Lower leg skin (tissue), 3 donors: ENCODE data around the gene CDKAL1.

Source experiments
- CTCF ChIP-seq, 3 donors: fragments of 450-650 bp; IDR thresholded peaks; one replicate each; pipeline ENCODE4 v1.5.1; 2016; ENCODE audit warnings: antibody characterized with exemption in 3 of 3, mild to moderate bottlenecking in 3 of 3, moderate library complexity in 2 of 3
- POLR2A ChIP-seq, 2 donors: fragments of 450-650 bp; IDR thresholded peaks; one replicate each; pipeline ENCODE4 v1.6.1; 2016 to 2017; ENCODE audit warnings: antibody characterized with exemption in 2 of 2, mild to moderate bottlenecking in 1 of 2, moderate library complexity in 1 of 2

GRCh38 chr6:20575704-20576451 is 41.6 kb downstream of the CDKAL1 start:
- no peak for TF ChIP-seq CTCF (IDR thresholded peaks at IDR 0.05)
- TF ChIP-seq POLR2A (IDR thresholded peaks at IDR 0.05) = no peak
